ENCODE results near the gene MYO15B. TPM values are rescaled to one million over a fixed set of nuclear protein-coding genes. Genes with fewer than 3 reads are reported as not detected.
A peak's percentile ranks its signal among the peaks of the same experiment; 100 is the strongest.

MYO15B gene
- total RNA-seq, 1 experiment from 2014 or later, result 3.9 TPM

DNA sequence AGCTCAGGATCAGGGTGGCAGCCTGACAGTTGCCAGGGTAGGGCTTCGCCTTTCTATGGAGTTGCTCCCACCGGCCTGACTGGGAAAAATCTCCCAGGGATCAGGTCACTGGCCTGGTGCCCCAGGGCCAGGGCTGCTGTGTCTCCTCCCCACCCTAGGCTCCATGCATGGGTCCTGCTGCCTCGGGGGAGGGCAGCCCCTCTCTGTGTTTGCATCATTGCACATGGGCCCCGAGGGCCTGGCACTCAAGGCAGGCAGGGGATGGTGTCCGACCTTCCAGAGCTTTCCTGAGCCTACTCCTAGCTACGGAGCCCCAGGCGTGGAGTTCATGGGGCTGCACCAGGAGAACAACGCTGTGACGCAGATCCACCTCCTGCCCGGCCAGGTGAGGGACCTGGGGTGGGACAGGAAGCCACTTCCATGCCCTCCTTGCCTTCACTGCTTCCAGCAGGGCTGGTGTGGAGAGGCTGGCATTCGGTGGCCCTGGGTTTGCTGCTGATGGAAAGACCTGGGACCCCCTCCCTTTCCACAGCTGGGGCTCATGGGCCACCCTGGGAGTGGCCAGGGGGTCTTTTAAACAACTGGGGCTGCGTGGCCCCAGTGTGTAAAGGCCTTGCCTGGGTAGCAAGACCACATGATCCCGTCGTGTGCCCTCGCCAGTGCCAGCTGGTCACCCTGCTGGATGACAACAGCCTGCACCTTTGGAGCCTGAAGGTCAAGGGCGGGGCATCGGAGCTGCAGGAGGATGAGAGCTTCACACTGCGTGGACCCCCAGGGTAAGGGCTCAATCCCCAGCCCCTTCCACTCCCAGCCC is 29.5 kb upstream of the MYO15B start:
- in situ Hi-C loops (cut with HindIII; ENCODE audit: low sequenced_read_pairs), result no loop called here
- no peak for DNase-seq (ENCODE audit: low spot score)

- in situ Hi-C loops (cut with HindIII; ENCODE audit: low sequenced_read_pairs), result no loop called here
- DNase-seq (ENCODE audit: low spot score), result peak; percentile 67
Measured at GRCh38 chr17:75558666-75559530, 28.7 kb upstream of the MYO15B start.

- in situ Hi-C loops (cut with HindIII; ENCODE audit: low sequenced_read_pairs), result no loop called here
- no peak for DNase-seq (ENCODE audit: low spot score)
Measured at GRCh38 chr17:75559958-75560533, 27.6 kb upstream of the MYO15B start.

DNA sequence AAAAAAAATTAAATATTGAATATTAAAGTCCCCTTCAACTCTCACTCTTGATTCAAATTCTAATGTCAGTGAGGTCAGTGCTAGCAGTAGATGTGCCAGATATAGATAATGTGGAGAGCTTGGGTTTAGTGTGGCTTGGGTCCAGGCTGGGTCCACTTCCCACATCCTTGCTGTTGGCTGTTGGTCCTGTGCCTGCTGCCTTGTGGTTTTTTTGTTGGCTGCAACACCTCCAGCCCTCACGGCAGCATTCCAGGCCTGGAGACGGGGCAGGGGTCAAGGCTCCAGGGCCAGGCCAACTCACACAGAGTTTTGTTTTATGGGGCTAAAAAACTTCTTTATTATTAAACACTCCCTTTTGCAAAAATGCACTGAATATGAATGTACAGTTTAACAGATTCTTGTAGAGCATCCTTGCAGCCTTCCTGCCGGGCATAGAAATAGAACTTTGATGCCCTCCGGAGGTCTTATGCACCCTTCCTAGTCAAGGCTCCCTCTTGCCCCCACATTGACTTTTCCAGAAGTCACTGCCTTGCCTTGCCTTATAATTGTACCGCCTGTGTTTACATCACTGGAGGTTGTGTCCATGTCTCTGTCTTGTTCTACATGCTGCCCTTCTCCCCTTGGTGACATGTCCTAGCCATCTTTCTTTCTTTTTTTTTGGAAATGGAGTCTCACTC is 25.5 kb upstream of the MYO15B start:
- in situ Hi-C loops (cut with HindIII; ENCODE audit: low sequenced_read_pairs), result no loop called here
- DNase-seq (ENCODE audit: low spot score), result no peak

DNA sequence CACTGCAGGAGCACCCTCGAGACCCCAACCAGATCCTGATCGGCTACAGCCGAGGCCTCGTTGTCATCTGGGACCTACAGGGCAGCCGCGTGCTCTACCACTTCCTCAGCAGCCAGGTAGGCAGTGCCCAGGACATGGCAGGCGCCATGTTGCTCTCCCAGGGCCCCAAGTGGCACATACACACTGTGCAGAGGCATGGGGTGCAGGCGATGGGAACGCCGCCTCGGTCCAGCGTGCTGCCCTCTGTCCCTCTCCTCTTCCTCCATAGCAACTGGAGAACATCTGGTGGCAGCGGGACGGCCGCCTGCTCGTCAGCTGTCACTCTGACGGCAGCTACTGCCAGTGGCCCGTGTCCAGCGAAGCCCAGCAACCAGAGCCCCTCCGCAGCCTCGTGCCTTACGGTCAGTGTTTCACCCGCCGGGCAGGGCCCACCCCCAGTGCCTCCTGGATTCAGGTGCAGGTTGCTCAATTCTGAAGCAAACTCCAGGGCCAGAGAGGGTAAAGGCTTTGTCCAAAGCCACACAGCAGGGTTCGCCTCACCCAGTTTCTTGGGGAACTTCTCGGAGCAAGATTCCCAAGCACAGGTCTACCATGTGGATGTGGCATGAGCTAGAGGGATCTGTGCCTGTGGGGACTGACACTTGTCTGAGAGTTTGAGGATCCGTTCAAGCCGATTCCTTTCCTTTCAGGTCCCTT is 24.4 kb upstream of the MYO15B start:
- in situ Hi-C loops (cut with HindIII; ENCODE audit: low sequenced_read_pairs), result no loop called here
- DNase-seq (ENCODE audit: low spot score), result no peak

DNA sequence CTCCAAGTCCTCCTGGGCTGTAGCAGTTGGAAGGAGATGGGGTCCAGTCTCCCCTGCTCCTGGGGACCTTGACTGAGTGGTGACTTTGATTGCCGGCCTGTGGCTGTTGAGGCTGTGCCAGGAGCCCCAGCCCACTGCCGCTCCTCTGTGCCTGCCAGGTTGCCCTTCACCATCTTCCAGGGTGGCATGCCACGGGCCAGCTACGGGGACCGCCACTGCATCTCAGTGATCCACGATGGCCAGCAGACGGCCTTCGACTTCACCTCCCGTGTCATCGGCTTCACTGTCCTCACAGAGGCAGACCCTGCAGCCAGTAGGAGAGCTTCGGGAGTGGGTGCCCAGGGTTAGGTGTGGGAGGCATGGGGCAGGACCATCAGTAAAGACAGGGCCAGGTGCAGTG is 23.4 kb upstream of the MYO15B start:
- in situ Hi-C loops (cut with HindIII; ENCODE audit: low sequenced_read_pairs), result no loop called here
- DNase-seq (ENCODE audit: low spot score), result no peak

GRCh38 chr17:75565066-75565465 is 22.5 kb upstream of the MYO15B start:
- in situ Hi-C loops (cut with HindIII; ENCODE audit: low sequenced_read_pairs), result no loop called here
- no peak for DNase-seq (ENCODE audit: low spot score)

DNA sequence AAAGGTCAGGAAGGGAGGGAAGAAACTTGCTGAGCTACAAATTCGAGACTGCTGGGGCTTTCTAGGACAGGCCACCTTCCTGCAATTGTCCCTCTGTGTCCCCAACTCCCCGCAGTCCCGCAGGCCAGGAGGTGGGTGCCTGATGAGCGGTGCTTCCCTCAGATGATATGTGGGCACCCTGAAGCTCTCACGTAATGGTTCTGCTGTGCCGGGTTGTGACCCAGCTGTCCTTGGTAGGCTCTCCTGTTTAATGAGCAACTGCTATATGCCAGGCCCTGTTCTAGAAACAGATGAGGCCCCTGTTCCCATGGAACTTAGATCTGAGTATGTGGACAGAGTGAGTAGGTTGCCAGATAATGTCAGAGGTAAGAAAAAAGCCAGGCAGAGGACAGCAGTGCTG is 22.0 kb upstream of the MYO15B start:
- in situ Hi-C loops (cut with HindIII; ENCODE audit: low sequenced_read_pairs), result no loop called here
- DNase-seq (ENCODE audit: low spot score), result no peak

DNA sequence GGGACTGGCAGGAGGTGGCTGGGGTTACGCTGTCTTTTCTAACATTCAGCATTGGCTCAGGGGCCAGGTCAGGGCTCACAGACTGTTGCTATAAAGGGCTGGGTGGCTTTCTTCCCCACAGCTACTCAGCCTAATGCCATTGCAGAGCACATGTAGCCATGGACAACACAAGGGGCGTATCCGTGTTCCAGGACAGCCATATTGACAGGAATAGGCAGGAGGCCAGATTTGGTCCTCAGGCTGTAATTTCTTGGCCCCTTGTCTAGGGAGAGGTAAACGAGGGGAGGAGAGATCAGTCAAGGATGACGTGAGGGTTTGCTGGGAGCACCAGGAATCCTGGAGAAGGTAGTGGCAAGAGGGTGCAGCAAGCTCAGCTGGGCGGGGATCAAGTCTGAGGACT is 21.2 kb upstream of the MYO15B start:
- DNase-seq (ENCODE audit: low spot score), result no peak
- in situ Hi-C loops (cut with HindIII; ENCODE audit: low sequenced_read_pairs), result no loop called here

- no peak for DNase-seq (ENCODE audit: low spot score)
- in situ Hi-C loops (cut with HindIII; ENCODE audit: low sequenced_read_pairs), result no loop called here
Measured at GRCh38 chr17:75566834-75567233, 20.8 kb upstream of the MYO15B start.

DNA sequence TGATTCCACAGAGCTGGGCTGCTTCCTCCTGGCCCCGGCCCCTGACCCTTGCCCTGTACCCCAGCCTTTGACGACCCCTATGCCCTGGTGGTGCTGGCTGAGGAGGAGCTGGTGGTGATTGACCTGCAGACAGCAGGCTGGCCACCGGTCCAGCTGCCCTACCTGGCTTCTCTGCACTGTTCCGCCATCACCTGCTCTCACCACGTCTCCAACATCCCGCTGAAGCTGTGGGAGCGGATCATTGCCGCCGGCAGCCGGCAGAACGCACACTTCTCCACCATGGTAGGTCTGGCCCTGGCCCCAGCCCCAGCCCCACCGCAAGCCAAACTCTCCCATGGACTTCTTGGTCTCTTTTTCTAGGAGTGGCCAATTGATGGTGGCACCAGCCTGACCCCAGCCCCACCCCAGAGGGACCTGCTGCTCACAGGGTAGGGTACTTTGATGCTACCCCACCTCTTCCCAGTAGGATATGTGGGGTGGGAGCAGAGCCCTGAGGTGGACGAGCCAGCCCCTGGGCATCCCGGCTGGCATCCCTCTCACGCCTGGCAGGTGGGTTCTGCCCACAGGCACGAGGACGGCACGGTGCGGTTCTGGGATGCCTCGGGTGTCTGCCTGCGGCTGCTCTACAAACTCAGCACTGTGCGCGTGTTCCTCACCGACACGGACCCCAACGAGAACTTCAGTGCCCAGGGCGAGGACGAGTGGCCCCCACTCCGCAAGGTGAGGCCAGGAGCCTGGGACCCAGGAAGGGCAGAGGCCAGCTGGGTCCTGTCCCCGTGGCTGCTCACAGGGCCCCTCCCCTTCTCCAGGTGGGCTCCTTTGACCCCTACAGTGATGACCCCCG is 19.0 kb upstream of the MYO15B start:
- DNase-seq (ENCODE audit: low spot score), result no peak
- in situ Hi-C loops (cut with HindIII; ENCODE audit: low sequenced_read_pairs), result no loop called here

- in situ Hi-C loops (cut with HindIII; ENCODE audit: low sequenced_read_pairs), result no loop called here
- DNase-seq (ENCODE audit: low spot score), result no peak
Measured at GRCh38 chr17:75570034-75570676, 17.4 kb upstream of the MYO15B start.

GRCh38 chr17:75570772-75571171 is 16.8 kb upstream of the MYO15B start:
- no peak for DNase-seq (ENCODE audit: low spot score)
- in situ Hi-C loops (cut with HindIII; ENCODE audit: low sequenced_read_pairs), result no loop called here

DNA sequence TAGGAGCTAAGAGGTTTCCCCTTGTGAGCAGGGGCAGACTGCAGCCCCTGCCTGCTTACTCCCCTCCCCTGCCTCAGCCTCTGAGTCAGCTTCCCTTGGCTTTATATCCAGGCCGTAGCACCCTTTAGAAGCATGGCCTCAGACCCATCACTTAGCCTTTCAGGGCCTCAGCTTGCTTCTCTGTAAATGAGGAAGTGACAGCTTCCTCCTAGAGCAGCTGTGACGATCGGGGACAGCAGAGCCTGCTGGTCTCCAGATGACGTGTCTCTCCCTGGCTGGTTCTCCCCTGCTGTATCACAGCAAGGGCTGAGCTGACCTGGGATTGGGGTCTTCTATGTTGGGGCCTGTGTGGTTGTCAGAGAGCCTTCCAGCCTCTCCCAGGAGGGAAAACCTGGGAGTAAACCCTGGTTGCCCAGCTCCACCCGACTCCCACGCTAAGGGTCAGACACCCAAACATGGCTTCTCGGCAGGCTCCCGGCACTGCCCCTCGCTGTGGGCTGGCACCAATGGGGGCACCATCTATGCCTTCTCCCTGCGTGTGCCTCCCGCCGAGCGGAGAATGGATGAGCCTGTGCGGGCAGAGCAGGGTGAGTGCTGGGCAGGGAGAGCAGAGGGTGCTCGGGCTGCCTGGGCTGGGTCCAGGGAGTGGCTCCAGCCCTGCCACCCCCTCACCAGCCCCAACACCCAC is 16.3 kb upstream of the MYO15B start:
- in situ Hi-C loops (cut with HindIII; ENCODE audit: low sequenced_read_pairs), result no loop called here
- no peak for DNase-seq (ENCODE audit: low spot score)

DNA sequence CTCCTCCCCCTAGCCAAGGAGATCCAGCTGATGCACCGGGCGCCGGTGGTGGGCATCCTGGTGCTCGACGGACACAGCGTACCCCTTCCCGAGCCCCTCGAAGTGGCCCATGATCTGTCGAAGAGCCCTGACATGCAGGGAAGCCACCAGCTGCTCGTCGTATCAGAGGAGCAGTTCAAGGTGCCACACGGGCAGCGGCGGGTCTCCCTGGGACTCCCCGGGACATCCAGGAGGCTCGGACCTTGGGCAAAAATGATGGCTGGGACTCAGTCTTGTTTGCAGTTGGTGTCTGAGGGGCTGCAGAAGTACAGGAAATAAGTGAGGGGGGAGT is 15.8 kb upstream of the MYO15B start:
- in situ Hi-C loops (cut with HindIII; ENCODE audit: low sequenced_read_pairs), result no loop called here
- DNase-seq (ENCODE audit: low spot score), result no peak

DNA sequence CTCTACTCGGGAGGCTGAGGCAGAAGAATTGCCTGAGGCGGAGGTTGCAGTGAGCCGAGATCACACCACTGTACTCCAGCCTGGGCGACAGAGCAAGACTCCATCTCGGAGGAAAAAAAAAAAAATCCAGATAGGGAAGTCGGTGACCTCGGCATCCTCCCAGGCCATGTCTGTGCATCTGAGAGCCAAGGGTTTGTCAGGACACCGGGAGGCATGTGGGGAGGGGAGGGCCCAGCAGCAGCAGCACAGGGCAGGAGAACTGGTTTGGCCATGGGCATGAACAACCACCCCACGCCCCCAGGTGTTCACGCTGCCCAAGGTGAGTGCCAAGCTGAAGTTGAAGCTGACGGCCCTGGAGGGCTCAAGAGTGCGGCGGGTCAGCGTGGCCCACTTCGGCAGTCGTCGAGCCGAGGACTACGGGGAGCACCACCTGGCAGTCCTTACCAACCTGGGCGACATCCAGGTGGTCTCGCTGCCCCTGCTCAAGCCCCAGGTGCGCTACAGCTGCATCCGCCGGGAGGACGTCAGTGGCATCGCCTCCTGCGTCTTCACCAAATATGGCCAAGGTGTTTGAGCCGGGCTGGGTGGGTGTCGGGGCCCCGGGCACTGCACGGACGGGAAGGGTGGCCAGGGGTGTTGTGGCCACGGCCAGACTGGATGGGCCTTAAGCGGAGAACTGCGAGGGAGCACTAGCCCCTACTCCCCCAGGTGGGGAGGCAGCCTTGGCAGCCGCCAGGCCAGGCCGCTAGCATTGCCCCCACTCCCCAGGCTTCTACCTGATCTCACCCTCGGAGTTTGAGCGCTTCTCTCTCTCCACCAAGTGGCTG is 14.7 kb upstream of the MYO15B start:
- in situ Hi-C loops (cut with HindIII; ENCODE audit: low sequenced_read_pairs), result no loop called here
- DNase-seq (ENCODE audit: low spot score), result no peak

DNA sequence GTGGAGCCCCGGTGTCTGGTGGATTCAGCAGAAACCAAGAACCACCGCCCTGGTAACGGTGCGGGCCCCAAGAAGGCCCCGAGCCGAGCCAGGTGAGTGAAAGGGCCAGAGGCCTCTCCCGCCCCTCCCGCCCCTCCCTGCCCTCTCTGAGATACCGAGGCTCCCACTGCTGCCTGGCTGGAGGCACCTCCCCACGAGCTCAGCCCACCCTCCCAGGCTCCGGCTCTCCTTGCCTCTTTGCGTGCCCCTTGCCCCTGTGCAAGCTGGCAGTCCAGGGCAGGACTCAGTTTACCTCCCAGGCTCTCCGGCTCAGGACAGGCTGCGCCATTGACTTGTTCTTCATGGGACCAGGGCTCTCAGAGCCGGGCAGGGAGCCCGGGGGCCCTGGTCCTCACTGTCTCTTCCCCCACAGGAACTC is 14.1 kb upstream of the MYO15B start:
- DNase-seq (ENCODE audit: low spot score), result no peak
- in situ Hi-C loops (cut with HindIII; ENCODE audit: low sequenced_read_pairs), result no loop called here

Measured in G401 (cell line).